Loucy (cell line): ENCODE measurements around the gene TMEM43.

Experiments used
- H2AFZ ChIP-seq: fragments of 200-600 bp; sonication (generic); 2 replicates; pipeline ENCODE4 v1.6.0; 2016; ENCODE audit warnings: antibody characterized with exemption, mild to moderate bottlenecking, low read length, moderate library complexity
- H3F3A ChIP-seq: fragments of 200-600 bp; 2 replicates; pipeline ENCODE4 v1.6.0; 2016; ENCODE audit warnings: antibody characterized with exemption, low read depth, mild to moderate bottlenecking
- H3K27me3 ChIP-seq: fragments of 200-600 bp; sonication (generic); 2 replicates; pipeline ENCODE4 v1.6.1; 2014; ENCODE audit warnings: low read length, mild to moderate bottlenecking; ENCODE audit not compliant: insufficient read depth, poor library complexity, severe bottlenecking
- H3K36me3 ChIP-seq: fragments of 200-600 bp; sonication (generic); 2 replicates; pipeline ENCODE4 v1.6.1; 2016; ENCODE audit warnings: low read length; ENCODE audit not compliant: insufficient read depth
- H3K4me1 ChIP-seq: fragments of 200-600 bp; sonication (generic); 2 replicates; pipeline ENCODE4 v1.5.1; 2014; ENCODE audit warnings: low read length, mild to moderate bottlenecking; ENCODE audit not compliant: insufficient read depth, poor library complexity, severe bottlenecking
- H3K4me2 ChIP-seq: fragments of 200-600 bp; sonication (generic); 2 replicates; pipeline ENCODE4 v1.6.0; 2014; ENCODE audit warnings: antibody characterized with exemption, low read length, low read depth, mild to moderate bottlenecking; ENCODE audit not compliant: poor library complexity, severe bottlenecking
- H3K4me3 ChIP-seq: fragments of 200-600 bp; sonication (generic); 2 replicates; pipeline ENCODE4 v1.5.1; 2014; ENCODE audit warnings: low read length, mild to moderate bottlenecking, mixed read lengths; ENCODE audit not compliant: poor library complexity, severe bottlenecking
- H3K79me2 ChIP-seq: fragments of 200-600 bp; sonication (generic); 2 replicates; pipeline ENCODE4 v1.6.1; 2014; ENCODE audit warnings: low read length; ENCODE audit not compliant: insufficient read depth
- H3K9ac ChIP-seq: fragments of 200-600 bp; sonication (generic); 2 replicates; pipeline ENCODE4 v1.6.0; 2014; ENCODE audit warnings: mild to moderate bottlenecking, low read depth, low read length, moderate library complexity; ENCODE audit not compliant: poor library complexity, severe bottlenecking
- H3K9me2 ChIP-seq: fragments of 200-600 bp; sonication (generic); replicated peaks from 2 replicates; pipeline ENCODE4 v1.6.1; 2016; ENCODE audit warnings: low read depth, low read length, mixed read lengths
- H3K9me3 ChIP-seq: fragments of 200-600 bp; sonication (generic); 2 replicates; pipeline ENCODE4 v1.6.1; 2014; ENCODE audit warnings: mild to moderate bottlenecking, antibody characterized with exemption, low read length, low read depth; ENCODE audit not compliant: insufficient read depth
- H4K20me1 ChIP-seq: fragments of 200-600 bp; sonication (generic); 2 replicates; pipeline ENCODE4 v1.6.0; 2014; ENCODE audit warnings: antibody characterized with exemption, low read length, mild to moderate bottlenecking; ENCODE audit not compliant: insufficient read depth, poor library complexity, severe bottlenecking
- EZH2phosphoT487 ChIP-seq: fragments of 200-600 bp; IDR thresholded peaks from 2 replicates; pipeline ENCODE4 v1.6.1; 2018; ENCODE audit warnings: antibody characterized with exemption, mild to moderate bottlenecking, moderate library complexity, borderline replicate concordance
- TF ChIP-seq, protein P1 (sequence below): fragments of 200-600 bp; sonication (generic); conservative IDR thresholded peaks from 2 replicates; pipeline ENCODE4 v1.5.1; 2014; ENCODE audit warnings: mild to moderate bottlenecking, antibody characterized with exemption, low read length

TMEM43 gene

GRCh38 chr3:14154276-14154675 is 29.4 kb downstream of the TMEM43 start:
- Histone ChIP-seq H3K27me3 (no peaks in the 10 kb centered on the region), H3K4me1 (no peaks in the 10 kb centered on the region), H3K36me3 (peaks cover 26% of the 10 kb centered on the region), H3K9me3 (no peaks in the 10 kb centered on the region), H3K79me2 (no peaks in the 10 kb centered on the region), H3F3A (no peaks in the 10 kb centered on the region), H3K4me2 (no peak overlapping the region), H4K20me1 (no peaks in the 10 kb centered on the region), H2AFZ (no peak overlapping the region), H3K4me3 (no peak overlapping the region), H3K9me2 (no peaks in the 10 kb centered on the region), H3K9ac (no peak overlapping the region)
- TF ChIP-seq EZH2phosphoT487, result no peak
- TF ChIP-seq, protein P1, sequence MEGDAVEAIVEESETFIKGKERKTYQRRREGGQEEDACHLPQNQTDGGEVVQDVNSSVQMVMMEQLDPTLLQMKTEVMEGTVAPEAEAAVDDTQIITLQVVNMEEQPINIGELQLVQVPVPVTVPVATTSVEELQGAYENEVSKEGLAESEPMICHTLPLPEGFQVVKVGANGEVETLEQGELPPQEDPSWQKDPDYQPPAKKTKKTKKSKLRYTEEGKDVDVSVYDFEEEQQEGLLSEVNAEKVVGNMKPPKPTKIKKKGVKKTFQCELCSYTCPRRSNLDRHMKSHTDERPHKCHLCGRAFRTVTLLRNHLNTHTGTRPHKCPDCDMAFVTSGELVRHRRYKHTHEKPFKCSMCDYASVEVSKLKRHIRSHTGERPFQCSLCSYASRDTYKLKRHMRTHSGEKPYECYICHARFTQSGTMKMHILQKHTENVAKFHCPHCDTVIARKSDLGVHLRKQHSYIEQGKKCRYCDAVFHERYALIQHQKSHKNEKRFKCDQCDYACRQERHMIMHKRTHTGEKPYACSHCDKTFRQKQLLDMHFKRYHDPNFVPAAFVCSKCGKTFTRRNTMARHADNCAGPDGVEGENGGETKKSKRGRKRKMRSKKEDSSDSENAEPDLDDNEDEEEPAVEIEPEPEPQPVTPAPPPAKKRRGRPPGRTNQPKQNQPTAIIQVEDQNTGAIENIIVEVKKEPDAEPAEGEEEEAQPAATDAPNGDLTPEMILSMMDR, result no peak

GRCh38 chr3:14154895-14155440 is 30.1 kb downstream of the TMEM43 start:
- Histone ChIP-seq H4K20me1 (no peaks in the 10 kb centered on the region), H3K9ac (no peak overlapping the region), H3K27me3 (no peaks in the 10 kb centered on the region), H3K9me2 (no peaks in the 10 kb centered on the region), H3K9me3 (no peaks in the 10 kb centered on the region), H3K36me3 (peaks cover 32% of the 10 kb centered on the region), H3K4me2 (no peak overlapping the region), H3K4me3 (no peak overlapping the region), H2AFZ (no peak overlapping the region), H3K79me2 (no peaks in the 10 kb centered on the region), H3F3A (no peaks in the 10 kb centered on the region), H3K4me1 (no peaks in the 10 kb centered on the region)
- TF ChIP-seq EZH2phosphoT487, result no peak
- TF ChIP-seq, protein P1, result no peak

GRCh38 chr3:14156201-14156600 is 31.3 kb downstream of the TMEM43 start:
- no peaks in the 10 kb centered on the region for H3K79me2 ChIP-seq
- no peaks in the 10 kb centered on the region for H3F3A ChIP-seq
- H4K20me1 ChIP-seq, result no peaks in the 10 kb centered on the region
- no peak overlapping the region for H2AFZ ChIP-seq
- no peak overlapping the region for H3K4me2 ChIP-seq
- no peaks in the 10 kb centered on the region for H3K27me3 ChIP-seq
- peaks cover 6% of the 10 kb centered on the region; the same call in 1 of the 2 replicates for H3K9me3 ChIP-seq
- no peaks in the 10 kb centered on the region for H3K9me2 ChIP-seq
- H3K4me3 ChIP-seq, result no peak overlapping the region
- no peaks in the 10 kb centered on the region for H3K4me1 ChIP-seq
- no peak overlapping the region for H3K9ac ChIP-seq
- H3K36me3 ChIP-seq, result peaks cover 44% of the 10 kb centered on the region
- TF ChIP-seq, protein P1, result no peak
- TF ChIP-seq EZH2phosphoT487, result no peak
